ENCODE results near the gene ULK4.
"Not testable (repeated sequence)": the region's sequence is repeated elsewhere in the genome, so short reads cannot be mapped to it uniquely, and the experiment has no call there.

Gene ULK4

DNA sequence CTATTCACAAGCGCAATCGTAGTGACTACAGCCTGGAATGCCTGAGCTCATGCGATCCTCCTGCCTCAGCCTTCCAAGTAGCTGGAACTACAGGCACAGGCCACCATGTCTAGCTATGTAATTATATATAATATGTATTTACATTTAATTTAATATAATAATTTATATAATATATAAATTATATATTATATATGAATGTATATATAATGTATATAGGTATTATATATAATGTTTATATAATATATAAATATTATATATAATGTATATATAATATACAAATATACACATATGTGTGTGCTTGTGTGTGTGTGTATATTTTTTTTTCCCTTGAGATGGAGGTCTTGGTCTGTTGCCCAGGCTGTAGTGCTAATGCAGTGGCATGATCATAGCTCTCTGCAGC lies 27.6 kb upstream of the ULK4 start:
- TF ChIP-seq FOXA1 (IDR thresholded peaks at IDR 0.05) (no peak), BHLHE40 (IDR thresholded peaks at IDR 0.05; ENCODE audit: borderline replicate concordance) (no peak), ELF4 (IDR thresholded peaks at IDR 0.05) (no peak), HDGF (IDR thresholded peaks at IDR 0.05; ENCODE audit: borderline replicate concordance) (no peak), ARNT (IDR thresholded peaks at IDR 0.05) (no peak), CTBP1 (IDR thresholded peaks at IDR 0.05; ENCODE audit: borderline replicate concordance) (no peak), SP1 (IDR thresholded peaks at IDR 0.05) (no peak), ZNF384 (IDR thresholded peaks at IDR 0.05) (no peak), SUZ12 (IDR thresholded peaks at IDR 0.05) (no peak), LEF1 (IDR thresholded peaks at IDR 0.05; ENCODE audit: borderline replicate concordance) (no peak), TARDBP (IDR thresholded peaks at IDR 0.05) (no peak), FOXM1 (IDR thresholded peaks at IDR 0.05; ENCODE audit: borderline replicate concordance) (no peak), NFRKB (IDR thresholded peaks at IDR 0.05) (no peak)
- TF ChIP-seq, protein P1, sequence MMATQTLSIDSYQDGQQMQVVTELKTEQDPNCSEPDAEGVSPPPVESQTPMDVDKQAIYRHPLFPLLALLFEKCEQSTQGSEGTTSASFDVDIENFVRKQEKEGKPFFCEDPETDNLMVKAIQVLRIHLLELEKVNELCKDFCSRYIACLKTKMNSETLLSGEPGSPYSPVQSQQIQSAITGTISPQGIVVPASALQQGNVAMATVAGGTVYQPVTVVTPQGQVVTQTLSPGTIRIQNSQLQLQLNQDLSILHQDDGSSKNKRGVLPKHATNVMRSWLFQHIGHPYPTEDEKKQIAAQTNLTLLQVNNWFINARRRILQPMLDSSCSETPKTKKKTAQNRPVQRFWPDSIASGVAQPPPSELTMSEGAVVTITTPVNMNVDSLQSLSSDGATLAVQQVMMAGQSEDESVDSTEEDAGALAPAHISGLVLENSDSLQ (IDR thresholded peaks at IDR 0.05): no peak
- ChIA-PET CTCF (no interaction called here), POLR2A (no interaction called here)
- DNase-seq (ENCODE audit: extremely low spot score): no peak

DNA sequence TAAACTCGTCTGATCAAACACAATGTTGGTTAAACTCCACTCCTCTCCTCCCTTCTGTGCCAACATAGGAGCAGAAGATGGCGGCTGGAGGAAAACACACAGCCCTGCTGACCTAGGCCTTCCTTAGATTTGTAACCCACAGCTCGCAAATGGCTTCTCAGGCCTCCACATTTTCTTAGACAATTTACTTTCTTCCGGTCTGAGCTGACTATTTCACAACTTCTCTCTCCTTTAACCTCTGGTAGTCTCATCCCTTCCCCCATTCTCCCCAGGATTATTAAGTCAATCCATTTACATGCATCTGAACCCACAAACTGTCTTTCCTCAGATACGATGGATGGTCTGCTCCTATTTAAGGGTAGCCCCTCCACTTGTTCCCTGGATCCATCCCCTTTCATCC lies 25.7 kb upstream of the ULK4 start:
- DNase-seq (ENCODE audit: extremely low spot score): no peak
- ChIA-PET CTCF (no interaction called here), POLR2A (no interaction called here)
- TF ChIP-seq BHLHE40 (IDR thresholded peaks at IDR 0.05; ENCODE audit: borderline replicate concordance): no peak
- TF ChIP-seq SP1 (IDR thresholded peaks at IDR 0.05): no peak
- TF ChIP-seq NFRKB (IDR thresholded peaks at IDR 0.05): no peak
- TF ChIP-seq HDGF (IDR thresholded peaks at IDR 0.05; ENCODE audit: borderline replicate concordance): no peak
- TF ChIP-seq L3MBTL2 (conservative IDR thresholded peaks at IDR 0.05): no peak
- no peak for TF ChIP-seq ZNF384 (IDR thresholded peaks at IDR 0.05)

DNA sequence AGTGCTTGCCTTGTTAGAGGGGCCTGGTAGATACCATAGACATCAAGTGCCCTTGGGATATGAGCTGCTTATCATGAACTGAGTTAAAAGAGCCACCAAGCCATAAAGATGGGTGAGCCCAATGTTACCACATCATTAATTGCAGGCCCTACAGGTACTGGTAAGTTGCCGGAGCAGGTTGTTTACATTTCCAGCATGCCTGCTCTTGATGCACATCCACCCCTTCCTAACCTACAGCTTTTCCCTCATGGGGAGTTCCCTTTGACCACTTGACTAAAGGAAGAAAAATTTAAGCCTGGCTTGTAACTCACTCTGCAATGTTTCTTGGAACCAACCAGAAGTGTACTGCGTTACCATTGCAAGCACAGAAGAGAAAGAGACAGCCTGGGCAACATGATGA lies 24.7 kb upstream of the ULK4 start:
- TF ChIP-seq SUZ12 (IDR thresholded peaks at IDR 0.05): no peak
- TF ChIP-seq ELF4 (IDR thresholded peaks at IDR 0.05): no peak
- TF ChIP-seq CTBP1 (IDR thresholded peaks at IDR 0.05; ENCODE audit: borderline replicate concordance): no peak
- no peak for TF ChIP-seq ZNF384 (IDR thresholded peaks at IDR 0.05)
- no peak for TF ChIP-seq NFRKB (IDR thresholded peaks at IDR 0.05)
- no peak for TF ChIP-seq HDGF (IDR thresholded peaks at IDR 0.05; ENCODE audit: borderline replicate concordance)
- TF ChIP-seq, protein P1 (IDR thresholded peaks at IDR 0.05): no peak
- no peak for TF ChIP-seq ARNT (IDR thresholded peaks at IDR 0.05)
- CTCF ChIA-PET: no interaction called here

DNA sequence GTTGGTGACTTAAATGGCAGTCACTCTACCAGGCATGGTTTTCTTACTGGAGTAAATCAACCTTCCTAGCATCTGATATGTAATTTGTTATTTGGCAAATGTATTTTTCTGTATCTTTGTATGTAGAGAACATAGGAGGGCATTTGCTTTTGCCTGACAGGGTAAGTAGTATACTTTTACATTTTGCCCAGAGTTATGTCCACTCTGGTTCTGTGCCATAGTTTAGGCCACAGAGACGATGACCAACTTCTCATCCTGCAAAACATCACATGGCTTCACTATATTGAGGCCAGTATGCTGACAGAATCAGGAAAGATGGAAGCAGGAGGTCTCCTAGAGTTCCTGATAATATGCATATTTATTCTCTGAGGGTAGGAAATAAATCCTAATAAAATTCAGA lies 23.1 kb upstream of the ULK4 start:
- DNase-seq (ENCODE audit: extremely low spot score): no peak
- ChIA-PET POLR2A (no interaction called here), CTCF (no interaction called here)
- no peak for TF ChIP-seq NFRKB (IDR thresholded peaks at IDR 0.05)
- no peak for TF ChIP-seq L3MBTL2 (conservative IDR thresholded peaks at IDR 0.05)

More for the DNA sequence above, 24.7 kb upstream of the ULK4 start:
- POLR2A ChIA-PET: no interaction called here
- DNase-seq (ENCODE audit: extremely low spot score): no peak

DNA sequence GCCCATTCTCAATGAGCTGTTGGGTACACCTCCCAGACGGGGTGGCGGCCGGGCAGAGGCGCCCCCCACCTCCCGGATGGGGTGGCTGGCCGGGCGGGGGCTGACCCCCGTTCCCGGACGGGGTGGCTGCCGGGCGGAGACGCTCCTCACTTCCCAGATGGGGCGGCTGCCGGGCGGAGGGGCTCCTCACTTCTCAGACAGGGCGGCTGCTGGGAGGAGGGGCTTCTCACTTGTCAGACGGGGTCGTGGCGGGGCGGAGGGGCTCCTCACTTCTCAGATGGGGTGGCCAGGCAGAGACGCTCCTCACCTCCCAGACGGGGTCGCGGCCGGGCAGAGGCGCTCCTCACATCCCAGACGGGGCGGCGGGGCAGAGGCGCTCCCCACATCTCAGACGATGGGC lies 21.2 kb upstream of the ULK4 start:
- CTCF ChIA-PET; POLR2A ChIA-PET; DNase-seq (ENCODE audit: extremely low spot score): not testable (repeated sequence)

DNA sequence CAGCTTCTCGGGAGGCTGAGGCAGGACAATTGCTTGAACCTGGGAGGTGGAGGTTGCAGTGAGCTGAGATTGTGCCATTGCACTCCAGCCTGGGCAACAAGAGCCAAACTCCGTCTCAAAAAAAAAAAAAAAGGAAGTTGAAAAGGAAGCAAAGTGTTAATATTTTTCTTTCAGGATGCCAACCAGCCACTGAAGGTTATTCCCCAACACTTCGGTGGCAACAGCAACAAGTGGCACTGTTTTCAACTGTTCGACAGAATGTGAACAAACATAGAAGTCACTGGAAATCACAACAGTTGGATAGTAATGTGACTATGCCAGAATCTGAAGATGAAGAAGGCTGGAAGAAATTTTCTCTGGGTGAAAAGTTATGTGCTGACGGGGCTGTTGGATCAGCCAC lies 15.5 kb upstream of the ULK4 start:
- DNase-seq (ENCODE audit: extremely low spot score); CTCF ChIA-PET; POLR2A ChIA-PET: not testable (repeated sequence)

DNA sequence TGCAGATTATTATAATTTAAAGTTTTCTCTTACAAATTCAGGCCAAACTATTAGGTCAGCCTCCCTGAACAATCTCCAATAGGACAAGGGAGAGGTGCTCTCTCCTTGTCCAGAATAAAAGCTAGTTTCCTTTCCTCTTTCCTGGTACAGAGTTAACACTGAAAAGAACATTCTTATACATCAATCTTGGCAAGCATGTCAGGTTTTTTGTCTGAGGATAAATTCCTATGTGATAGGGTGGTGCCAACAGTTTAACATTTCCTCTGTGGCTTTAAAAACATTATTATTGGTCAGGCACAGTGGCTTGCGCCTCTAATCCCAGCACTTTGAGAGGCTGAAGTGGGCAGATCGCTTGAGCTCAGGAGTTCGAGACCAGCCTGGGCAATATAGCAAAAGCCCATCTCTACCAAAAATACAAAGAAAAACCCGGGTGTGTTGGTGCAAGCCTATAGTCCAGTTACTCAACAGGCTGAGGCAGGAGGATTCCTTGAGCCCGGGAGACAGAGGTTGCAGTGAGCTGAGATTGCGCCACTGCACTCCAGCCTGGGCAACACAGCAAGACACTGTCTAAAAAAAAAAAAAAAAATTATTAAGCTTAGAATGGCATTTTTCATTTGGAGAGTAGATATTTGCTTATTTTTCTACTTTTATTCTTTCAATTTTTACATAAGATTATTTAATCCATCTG lies 13.7 kb upstream of the ULK4 start:
- POLR2A ChIA-PET: no interaction called here

DNA sequence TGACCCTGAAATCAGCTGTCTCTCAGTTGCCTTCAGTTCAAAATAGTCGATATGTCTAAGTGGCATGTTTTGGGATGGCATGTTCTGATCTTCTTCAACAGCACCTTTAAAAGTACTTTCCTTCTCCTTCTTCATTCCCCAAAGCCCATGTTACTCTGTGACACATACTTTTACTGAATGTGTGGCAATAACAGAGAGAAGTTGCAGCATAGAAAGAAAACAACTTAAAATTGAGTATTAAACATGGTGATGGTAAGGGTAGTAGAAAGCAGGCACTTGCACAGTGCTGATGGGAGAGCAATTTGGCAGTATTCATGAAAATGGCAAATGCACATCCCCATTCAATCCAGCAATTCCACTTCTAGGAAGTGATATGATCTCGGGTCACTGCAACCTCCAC lies 12.3 kb upstream of the ULK4 start:
- ChIA-PET CTCF (no interaction called here), POLR2A (no interaction called here)
- DNase-seq (ENCODE audit: extremely low spot score): no peak
- TF ChIP-seq ELF4 (IDR thresholded peaks at IDR 0.05) (no peak), SUZ12 (IDR thresholded peaks at IDR 0.05) (no peak), FOXM1 (IDR thresholded peaks at IDR 0.05; ENCODE audit: borderline replicate concordance) (no peak), L3MBTL2 (conservative IDR thresholded peaks at IDR 0.05) (no peak), NFRKB (IDR thresholded peaks at IDR 0.05) (no peak), FOXA1 (IDR thresholded peaks at IDR 0.05) (no peak)

More for the DNA sequence above, 13.7 kb upstream of the ULK4 start:
- TF ChIP-seq FOXM1 (IDR thresholded peaks at IDR 0.05; ENCODE audit: borderline replicate concordance) (no peak), FOXK2 (IDR thresholded peaks at IDR 0.05) (no peak), TARDBP (IDR thresholded peaks at IDR 0.05) (no peak), LEF1 (IDR thresholded peaks at IDR 0.05; ENCODE audit: borderline replicate concordance) (no peak), HDGF (IDR thresholded peaks at IDR 0.05; ENCODE audit: borderline replicate concordance) (no peak), CTBP1 (IDR thresholded peaks at IDR 0.05; ENCODE audit: borderline replicate concordance) (no peak), SP1 (IDR thresholded peaks at IDR 0.05) (no peak)
- no peak for DNase-seq (ENCODE audit: extremely low spot score)
- CTCF ChIA-PET: interaction anchor here (0.6 kb wide), 2 partner anchors 557 to 1603 kb away, joined by 3 to 4 read pairs; no protein-coding TSS in a partner anchor
